NB4 (cell line): ENCODE measurements around the gene CORIN.

Source experiments
- CTCF ChIP-seq: IDR thresholded peaks from one replicate; pipeline ENCODE4 v1.5.1; 2012; ENCODE audit warnings: low read depth, low read length
- POLR2A ChIP-seq: IDR thresholded peaks from 2 replicates; pipeline ENCODE4 v1.6.1; 2011; ENCODE audit warnings: mild to moderate bottlenecking; ENCODE audit not compliant: insufficient read length; ENCODE audit errors: extremely low read depth
- TF ChIP-seq, protein P1 (sequence below): IDR thresholded peaks from 2 replicates; pipeline ENCODE4 v1.6.1; 2011; ENCODE audit warnings: low read depth, low read length

DNA sequence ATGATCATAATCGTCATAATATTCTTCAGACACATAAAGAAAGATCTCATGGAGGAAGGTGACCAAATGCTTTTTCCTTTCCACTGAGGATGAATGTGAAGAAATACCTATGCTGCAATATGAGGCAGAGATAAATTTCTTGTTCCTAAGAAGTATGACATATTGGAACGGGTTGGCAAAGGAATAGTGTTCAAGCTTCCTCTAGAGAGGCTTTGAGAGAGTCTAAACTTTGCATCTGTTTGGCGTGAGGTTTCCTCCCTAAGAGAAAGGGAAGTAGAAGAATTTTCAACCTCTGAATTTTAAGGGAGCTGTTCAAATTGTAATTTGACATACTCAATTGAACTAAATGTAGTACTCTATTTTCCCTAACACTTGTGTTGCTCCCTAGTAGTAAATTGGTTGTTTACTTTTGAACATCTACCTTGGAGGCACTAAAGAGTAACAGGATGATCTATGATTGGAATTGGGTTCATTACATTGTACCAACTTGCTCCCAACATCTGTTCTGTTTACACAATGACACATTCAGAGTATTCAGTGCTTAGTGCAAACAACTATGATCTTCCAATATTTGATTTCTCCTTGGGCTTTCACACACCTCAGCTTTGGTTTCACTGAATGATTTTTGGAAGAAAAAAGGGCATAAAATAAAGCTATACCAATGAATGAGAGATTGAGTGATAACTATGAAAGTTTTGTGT lies 122.0 kb downstream of the CORIN start:
- TF ChIP-seq, protein P1, sequence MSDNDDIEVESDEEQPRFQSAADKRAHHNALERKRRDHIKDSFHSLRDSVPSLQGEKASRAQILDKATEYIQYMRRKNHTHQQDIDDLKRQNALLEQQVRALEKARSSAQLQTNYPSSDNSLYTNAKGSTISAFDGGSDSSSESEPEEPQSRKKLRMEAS, result no peak
- no peak for TF ChIP-seq CTCF
- TF ChIP-seq POLR2A, result no peak
